Activated naive CD8-positive, alpha-beta T cell treated with anti-CD3 and anti-CD28 coated beads, Interleukin-2, amount 50 U/mL, for 24 hours (primary cell): ENCODE data around the gene ACBD4.
"Not testable (repeated sequence)": the region's sequence is repeated elsewhere in the genome, so short reads cannot be mapped to it uniquely, and the experiment has no call there.

Source experiments
- ATAC-seq: fragments of 150-1000 bp; cut with Tn5 transposase; one replicate; pipeline ENCODE4 v1.10.0; 2021
- DNase-seq: peaks from one replicate; pipeline ENCODE4 v3.0.0; 2021
- H3K27ac Mint-ChIP-seq: one replicate; pipeline ENCODE4 v1.8.0; 2021; ENCODE audit warnings: mild to moderate bottlenecking, mixed read lengths
- H3K27me3 Mint-ChIP-seq: one replicate; pipeline ENCODE4 v1.8.0; 2021; ENCODE audit warnings: mixed read lengths
- H3K36me3 Mint-ChIP-seq: one replicate; pipeline ENCODE4 v1.8.0; 2021; ENCODE audit warnings: low read depth, mixed read lengths
- H3K4me1 Mint-ChIP-seq: one replicate; pipeline ENCODE4 v1.8.0; 2021; ENCODE audit warnings: mixed read lengths
- H3K4me3 Mint-ChIP-seq: one replicate; pipeline ENCODE4 v1.8.0; 2021; ENCODE audit warnings: mild to moderate bottlenecking, moderate library complexity, mixed read lengths
- H3K9me3 Mint-ChIP-seq: one replicate; pipeline ENCODE4 v1.8.0; 2021; ENCODE audit warnings: mixed read lengths

ACBD4 gene

DNA sequence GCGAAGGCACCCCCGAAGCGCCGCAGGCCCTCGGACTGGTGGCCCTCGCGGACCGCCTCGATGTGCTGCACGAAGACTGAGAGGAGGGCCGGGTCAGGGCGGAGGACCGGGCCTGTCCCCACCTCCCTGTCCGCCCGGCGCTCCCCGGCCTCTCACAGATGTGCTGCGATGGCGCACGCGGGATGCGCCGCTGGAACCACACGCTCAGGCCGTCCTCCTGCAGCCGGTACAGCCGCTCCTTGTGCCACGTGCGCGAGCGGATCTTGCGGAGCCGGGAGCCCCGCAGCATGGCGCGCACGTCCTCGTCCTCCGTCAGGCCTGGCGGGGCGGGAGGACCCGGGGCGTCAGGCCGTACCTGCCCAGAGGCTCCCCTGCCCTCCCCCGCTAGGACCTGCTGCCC lies 14.4 kb upstream of the ACBD4 start:
- Mint-ChIP-seq H3K27ac (no peak overlapping the region), H3K4me1 (peaks cover 5% of the 10 kb centered on the region), H3K27me3 (peaks cover 2% of the 10 kb centered on the region), H3K36me3 (no peaks in the 10 kb centered on the region), H3K9me3 (no peaks in the 10 kb centered on the region), H3K4me3 (no peak overlapping the region)
- ATAC-seq = no peak
- no peak for DNase-seq

DNA sequence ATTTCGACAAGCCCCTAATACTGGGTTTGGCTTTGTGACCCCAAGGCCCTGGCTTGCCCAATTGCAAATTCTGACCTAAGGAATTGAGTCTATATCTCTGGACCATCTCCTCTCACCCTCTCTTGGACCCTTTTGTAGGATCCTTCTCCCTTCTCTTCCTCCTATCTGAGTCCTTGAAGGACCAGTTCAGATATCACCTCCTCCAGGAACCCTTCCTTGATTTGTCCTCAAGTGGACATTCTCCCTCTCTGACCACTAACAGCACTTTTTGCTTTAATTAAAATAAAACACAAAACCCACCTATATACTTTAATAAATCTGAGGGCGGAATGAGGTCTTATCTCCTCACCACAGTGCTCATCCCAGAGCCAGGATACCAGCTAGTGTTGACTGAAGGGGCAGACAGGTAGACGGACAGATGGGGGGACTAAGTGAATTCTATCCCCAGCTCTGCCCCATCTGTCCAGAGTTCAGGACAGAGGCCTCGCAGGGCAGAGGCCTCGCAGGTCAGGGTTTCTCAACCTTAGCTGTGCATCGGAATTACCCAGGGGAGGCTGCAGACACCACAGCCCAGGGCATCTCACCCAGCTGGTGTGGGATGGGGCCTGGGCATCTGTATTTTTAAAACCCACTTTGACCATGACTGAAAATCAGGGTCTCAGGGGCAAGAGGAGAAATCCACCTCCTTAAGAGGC lies 12.3 kb upstream of the ACBD4 start:
- ATAC-seq = no peak
- Mint-ChIP-seq H3K9me3 (no peaks in the 10 kb centered on the region), H3K27ac (no peak overlapping the region)

DNA sequence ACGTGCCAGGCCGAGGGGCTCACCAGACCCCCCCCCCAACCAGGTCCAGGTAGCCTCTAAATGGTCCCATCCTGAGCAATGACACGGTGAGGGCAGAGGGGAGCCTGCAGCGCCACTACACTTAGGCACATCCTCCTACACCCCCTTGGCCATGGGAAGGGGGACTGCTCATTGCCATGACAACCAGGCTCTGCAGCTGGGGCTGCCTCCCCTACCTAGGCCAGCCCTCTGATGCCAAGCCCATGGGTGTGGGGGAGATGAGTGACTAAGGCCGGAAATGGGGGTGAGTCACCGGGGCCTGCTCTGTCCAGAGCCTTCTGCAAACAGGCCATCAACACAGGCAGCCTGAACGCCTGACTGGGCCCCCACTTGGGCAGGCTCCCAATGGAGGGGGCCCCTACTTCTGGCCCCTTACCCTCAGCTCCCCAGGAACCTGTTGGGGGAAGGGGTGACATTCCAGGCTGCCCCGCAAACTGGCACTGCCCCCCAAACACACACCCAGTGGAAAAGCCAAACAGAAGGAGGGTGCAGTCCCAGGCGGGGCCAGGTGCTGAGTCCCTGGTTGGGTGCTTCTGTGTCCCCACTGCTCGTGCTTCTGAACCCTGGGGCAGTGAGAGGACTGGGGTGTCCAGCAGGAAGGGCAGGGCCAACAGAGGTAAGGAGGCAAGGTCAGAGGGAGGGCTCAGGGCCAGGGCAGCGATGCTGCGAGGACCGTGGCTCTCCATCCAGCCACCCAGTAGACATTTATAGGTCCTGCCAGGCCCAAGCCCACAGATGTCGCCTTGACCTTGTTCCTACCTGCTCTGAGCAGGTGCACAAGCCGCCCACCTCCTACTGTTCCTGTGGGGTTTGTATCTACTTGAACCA lies 11.3 kb upstream of the ACBD4 start:
- Mint-ChIP-seq H3K4me3 (no peak overlapping the region), H3K9me3 (no peaks in the 10 kb centered on the region), H3K4me1 (peaks cover 5% of the 10 kb centered on the region), H3K36me3 (no peaks in the 10 kb centered on the region), H3K27me3 (peaks cover 2% of the 10 kb centered on the region), H3K27ac (no peak overlapping the region)
- DNase-seq (peak; percentile 37), ATAC-seq (peak; percentile 78)

More for the DNA sequence above, 12.3 kb upstream of the ACBD4 start:
- H3K4me1 Mint-ChIP-seq = peaks cover 5% of the 10 kb centered on the region
- no peak overlapping the region for H3K4me3 Mint-ChIP-seq
- peaks cover 2% of the 10 kb centered on the region for H3K27me3 Mint-ChIP-seq
- no peaks in the 10 kb centered on the region for H3K36me3 Mint-ChIP-seq
- no peak for DNase-seq

- H3K4me3 Mint-ChIP-seq, H3K36me3 Mint-ChIP-seq, H3K27me3 Mint-ChIP-seq, H3K27ac Mint-ChIP-seq, H3K9me3 Mint-ChIP-seq, ATAC-seq, H3K4me1 Mint-ChIP-seq, DNase-seq: not testable (repeated sequence)
Measured at GRCh38 chr17:45124797-45125122, 10.7 kb upstream of the ACBD4 start.

- no peaks in the 10 kb centered on the region for H3K36me3 Mint-ChIP-seq
Measured at GRCh38 chr17:45125509-45125908, 10.0 kb upstream of the ACBD4 start.

DNA sequence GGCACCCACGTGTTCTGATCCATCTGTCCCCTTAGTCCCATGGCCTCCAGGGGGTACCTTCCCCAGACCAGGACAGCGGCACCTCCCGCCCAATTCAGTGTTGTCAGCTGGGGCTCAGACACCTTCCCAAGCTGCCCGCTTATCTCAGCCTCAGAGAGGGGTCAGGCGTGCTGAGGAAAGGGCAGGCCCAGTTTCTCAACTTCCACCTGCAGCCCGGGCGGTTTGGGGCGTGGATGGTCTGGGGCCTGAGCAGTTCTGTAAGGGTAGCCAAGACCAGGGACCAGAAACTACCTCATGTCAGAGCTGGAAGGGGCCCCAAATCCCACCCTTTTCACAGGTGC lies 8.3 kb upstream of the ACBD4 start:
- ATAC-seq = no peak
- Mint-ChIP-seq H3K9me3 (no peaks in the 10 kb centered on the region), H3K4me3 (no peak overlapping the region), H3K4me1 (peaks cover 5% of the 10 kb centered on the region), H3K27ac (no peak overlapping the region), H3K27me3 (peaks cover 8% of the 10 kb centered on the region), H3K36me3 (no peaks in the 10 kb centered on the region)
- DNase-seq = no peak

More at GRCh38 chr17:45125509-45125908, 10.0 kb upstream of the ACBD4 start:
- peaks cover 2% of the 10 kb centered on the region for H3K27me3 Mint-ChIP-seq
- H3K27ac Mint-ChIP-seq = no peak overlapping the region
- H3K4me1 Mint-ChIP-seq = peaks cover 5% of the 10 kb centered on the region
- no peaks in the 10 kb centered on the region for H3K9me3 Mint-ChIP-seq
- DNase-seq (no peak), ATAC-seq (no peak)
- H3K4me3 Mint-ChIP-seq = no peak overlapping the region

- Mint-ChIP-seq H3K27ac (no peak overlapping the region), H3K9me3 (no peaks in the 10 kb centered on the region), H3K4me3 (no peak overlapping the region), H3K4me1 (peaks cover 5% of the 10 kb centered on the region), H3K36me3 (no peaks in the 10 kb centered on the region), H3K27me3 (peaks cover 8% of the 10 kb centered on the region)
- no peak for ATAC-seq
- no peak for DNase-seq
Measured at GRCh38 chr17:45127548-45128300, 7.8 kb upstream of the ACBD4 start.

- DNase-seq = no peak
- no peaks in the 10 kb centered on the region for H3K9me3 Mint-ChIP-seq
- H3K27me3 Mint-ChIP-seq = peaks cover 8% of the 10 kb centered on the region
- ATAC-seq = no peak
- no peaks in the 10 kb centered on the region for H3K36me3 Mint-ChIP-seq
- no peak overlapping the region for H3K27ac Mint-ChIP-seq
- no peak overlapping the region for H3K4me3 Mint-ChIP-seq
- H3K4me1 Mint-ChIP-seq = peaks cover 7% of the 10 kb centered on the region
Measured at GRCh38 chr17:45128331-45128730, 7.2 kb upstream of the ACBD4 start.

GRCh38 chr17:45128989-45129388 lies 6.5 kb upstream of the ACBD4 start:
- H3K4me3 Mint-ChIP-seq = no peak overlapping the region
- H3K27me3 Mint-ChIP-seq = peaks cover 8% of the 10 kb centered on the region
- no peak overlapping the region for H3K27ac Mint-ChIP-seq
- H3K9me3 Mint-ChIP-seq = no peaks in the 10 kb centered on the region
- H3K4me1 Mint-ChIP-seq = peaks cover 9% of the 10 kb centered on the region
- DNase-seq (no peak), ATAC-seq (no peak)
- no peaks in the 10 kb centered on the region for H3K36me3 Mint-ChIP-seq

GRCh38 chr17:45129426-45129939 lies 6.0 kb upstream of the ACBD4 start:
- peaks cover 8% of the 10 kb centered on the region for H3K27me3 Mint-ChIP-seq
- H3K9me3 Mint-ChIP-seq = no peaks in the 10 kb centered on the region
- H3K4me3 Mint-ChIP-seq = no peak overlapping the region
- no peak overlapping the region for H3K27ac Mint-ChIP-seq
- no peak for DNase-seq
- no peak for ATAC-seq
- H3K36me3 Mint-ChIP-seq = no peaks in the 10 kb centered on the region
- H3K4me1 Mint-ChIP-seq = peaks cover 6% of the 10 kb centered on the region

DNA sequence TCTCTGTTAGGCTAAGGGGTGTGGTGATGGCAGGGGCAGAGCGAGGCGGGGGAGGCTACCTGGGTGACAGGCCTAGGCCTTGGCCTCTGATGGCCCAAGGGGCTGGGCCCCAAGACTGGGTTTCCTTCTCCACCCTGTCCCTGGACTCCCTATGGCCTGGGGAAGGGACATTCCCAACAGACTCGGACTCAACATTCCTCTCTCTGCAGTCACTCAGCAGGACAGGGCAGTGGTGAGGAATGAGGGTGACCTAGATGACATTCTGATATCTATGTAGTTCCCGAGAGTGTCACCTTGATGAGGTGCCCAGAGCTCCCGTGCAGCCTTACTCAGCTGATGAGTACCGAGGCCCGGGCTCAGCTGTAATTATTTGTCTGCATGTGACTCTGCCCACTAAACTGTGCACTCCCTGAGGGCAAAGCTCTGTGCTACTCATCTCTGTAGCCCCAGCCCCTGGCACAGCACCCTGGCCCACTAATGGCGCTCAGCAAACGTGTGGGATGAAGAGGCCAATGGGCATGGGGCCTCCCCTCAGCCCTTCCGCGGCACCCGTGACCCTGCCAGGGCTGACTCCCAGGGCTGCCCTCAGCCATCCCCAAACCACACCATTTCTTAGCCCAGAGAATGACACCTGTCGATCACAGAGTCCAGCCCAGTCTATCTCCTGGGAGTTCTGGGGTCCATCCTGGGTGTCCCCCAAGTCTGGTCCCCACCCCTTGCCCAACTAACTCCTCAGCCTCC lies 5.4 kb upstream of the ACBD4 start:
- peaks cover 8% of the 10 kb centered on the region for H3K27me3 Mint-ChIP-seq
- H3K4me3 Mint-ChIP-seq = no peak overlapping the region
- peaks cover 5% of the 10 kb centered on the region for H3K4me1 Mint-ChIP-seq
- H3K27ac Mint-ChIP-seq = no peak overlapping the region
- H3K9me3 Mint-ChIP-seq = no peaks in the 10 kb centered on the region
- DNase-seq (no peak), ATAC-seq (no peak)
- H3K36me3 Mint-ChIP-seq = no peaks in the 10 kb centered on the region

GRCh38 chr17:45130681-45131615 lies 4.5 kb upstream of the ACBD4 start:
- Mint-ChIP-seq H3K36me3 (no peaks in the 10 kb centered on the region), H3K27ac (no peak overlapping the region), H3K4me3 (peak overlapping the region; percentile 43)

GRCh38 chr17:45131616-45132319 lies 3.7 kb upstream of the ACBD4 start:
- Mint-ChIP-seq H3K9me3 (no peaks in the 10 kb centered on the region), H3K4me1 (peaks cover 17% of the 10 kb centered on the region), H3K36me3 (no peaks in the 10 kb centered on the region), H3K27ac (no peak overlapping the region), H3K4me3 (peak overlapping the region; percentile 48), H3K27me3 (peaks cover 8% of the 10 kb centered on the region)
- DNase-seq (peak; percentile 69), ATAC-seq (peak; percentile 1)

More at GRCh38 chr17:45130681-45131615, 4.5 kb upstream of the ACBD4 start:
- DNase-seq (no peak), ATAC-seq (no peak)
- Mint-ChIP-seq H3K9me3 (no peaks in the 10 kb centered on the region), H3K27me3 (peaks cover 8% of the 10 kb centered on the region), H3K4me1 (peaks cover 11% of the 10 kb centered on the region)
